SK-N-SH (cell line): ENCODE results near the gene PARVA. TPM values are rescaled to one million over a fixed set of nuclear protein-coding genes. Genes with fewer than 3 reads are reported as not detected.

ENCODE experiments used
- CHD2 ChIP-seq: fragments of 150-350 bp; IDR thresholded peaks from 2 replicates; pipeline ENCODE4 v1.6.1; 2018; ENCODE audit warnings: low read length; ENCODE audit not compliant: partially characterized antibody
- ELF1 ChIP-seq: IDR thresholded peaks from 2 replicates; pipeline ENCODE4 v1.4.0; 2012
- EP300 ChIP-seq, 2 experiments: IDR thresholded peaks; 2 replicates each; pipeline versions ENCODE4 v1.4.0 to v1.6.1; 2012; ENCODE audit warnings: borderline replicate concordance in 1 of 2, low read depth in 1 of 2, low read length in 1 of 2
- EZH2phosphoT487 ChIP-seq: fragments of 200-600 bp; sonication (generic); IDR thresholded peaks from 2 replicates; pipeline ENCODE4 v1.6.1; 2017; ENCODE audit warnings: low read depth, mixed run types, mild to moderate bottlenecking, antibody characterized with exemption, moderate library complexity, borderline replicate concordance
- FOSL2 ChIP-seq: IDR thresholded peaks from 2 replicates; pipeline ENCODE4 v1.4.0; 2012; ENCODE audit warnings: low read depth, mild to moderate bottlenecking, moderate library complexity, borderline replicate concordance
- FOXJ3 ChIP-seq: sonication (generic); formaldehyde crosslinking; IDR thresholded peaks from 2 replicates; pipeline ENCODE4 v1.5.1; 2020; ENCODE audit warnings: mild to moderate bottlenecking, missing genetic modification reagents
- GABPA ChIP-seq: IDR thresholded peaks from 2 replicates; pipeline ENCODE4 v1.4.0; 2012; ENCODE audit warnings: low read depth, mild to moderate bottlenecking
- MEF2A ChIP-seq: IDR thresholded peaks from 2 replicates; pipeline ENCODE4 v1.4.0; 2012; ENCODE audit warnings: low read depth, borderline replicate concordance
- NFIC ChIP-seq: IDR thresholded peaks from 2 replicates; pipeline ENCODE4 v1.4.0; 2012; ENCODE audit warnings: borderline replicate concordance
- PBX3 ChIP-seq: IDR thresholded peaks from 2 replicates; pipeline ENCODE4; 2012
- POLR2AphosphoS5 ChIP-seq: IDR thresholded peaks from 2 replicates; pipeline ENCODE4 v1.6.1; 2012; ENCODE audit warnings: low read depth, low read length
- RCOR1 ChIP-seq: fragments of 150-350 bp; IDR thresholded peaks from 2 replicates; pipeline ENCODE4 v1.6.1; 2017; ENCODE audit warnings: antibody characterized with exemption, low read length
- SIN3A ChIP-seq: IDR thresholded peaks from 2 replicates; pipeline ENCODE4 v1.6.1; 2012; ENCODE audit warnings: low read depth, mild to moderate bottlenecking, low read length, moderate library complexity, borderline replicate concordance
- SMC3 ChIP-seq: IDR thresholded peaks from 2 replicates; pipeline ENCODE4 v1.6.1; 2012; ENCODE audit warnings: low read depth, low read length, improper control_type of control experiment
- TAF1 ChIP-seq: IDR thresholded peaks from 2 replicates; pipeline ENCODE4 v1.6.1; 2012; ENCODE audit warnings: low read depth, mild to moderate bottlenecking, low read length, moderate library complexity, borderline replicate concordance
- TCF12 ChIP-seq: IDR thresholded peaks from 2 replicates; pipeline ENCODE4 v1.4.0; 2012
- TEAD4 ChIP-seq: IDR thresholded peaks from 2 replicates; pipeline ENCODE4 v1.4.0; 2012; ENCODE audit warnings: mild to moderate bottlenecking, borderline replicate concordance; ENCODE audit not compliant: insufficient read depth
- YY1 ChIP-seq: IDR thresholded peaks from 2 replicates; pipeline ENCODE4 v1.4.0; 2012; ENCODE audit warnings: low read depth, mild to moderate bottlenecking
- ZBTB33 ChIP-seq: IDR thresholded peaks from 2 replicates; pipeline ENCODE4 v1.4.0; 2012; ENCODE audit warnings: low read depth, borderline replicate concordance
- polyA plus RNA-seq, 3 experiments: library from polyadenylated mRNA; depleted of rRNA; stranded (reverse); fragments of >200 nt; gene quantifications; 2 replicates each; pipeline ENCODE4 v1.2.3, GENCODE V29; 2012
- TF ChIP-seq, protein P1 (sequence below): IDR thresholded peaks from 2 replicates; pipeline ENCODE4 v1.4.0; 2012; ENCODE audit warnings: low read depth, borderline replicate concordance
- TF ChIP-seq, protein P2 (sequence below): IDR thresholded peaks from 2 replicates; pipeline ENCODE4 v1.6.1; 2012; ENCODE audit warnings: mild to moderate bottlenecking, low read depth, low read length, moderate library complexity

PARVA gene
- polyA plus RNA-seq, 1 of the 3 experiments (the other 2 are of a cell fraction) = 27.6 TPM

GRCh38 chr11:12433571-12434324 is 56.4 kb downstream of the PARVA start (continued):
- TF ChIP-seq PBX3 = peak; percentile 49; the same call in 1 of the 2 replicates
- TF ChIP-seq, protein P1, sequence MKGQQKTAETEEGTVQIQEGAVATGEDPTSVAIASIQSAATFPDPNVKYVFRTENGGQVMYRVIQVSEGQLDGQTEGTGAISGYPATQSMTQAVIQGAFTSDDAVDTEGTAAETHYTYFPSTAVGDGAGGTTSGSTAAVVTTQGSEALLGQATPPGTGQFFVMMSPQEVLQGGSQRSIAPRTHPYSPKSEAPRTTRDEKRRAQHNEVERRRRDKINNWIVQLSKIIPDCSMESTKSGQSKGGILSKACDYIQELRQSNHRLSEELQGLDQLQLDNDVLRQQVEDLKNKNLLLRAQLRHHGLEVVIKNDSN = no peak
- no peak for TF ChIP-seq TEAD4
- no peak for TF ChIP-seq YY1
- no peak for TF ChIP-seq CHD2
- no peak for TF ChIP-seq ZBTB33
- peak; percentile 30; the same call in 1 of the 2 replicates for TF ChIP-seq RCOR1
- TF ChIP-seq ELF1 = no peak
- TF ChIP-seq, protein P2, sequence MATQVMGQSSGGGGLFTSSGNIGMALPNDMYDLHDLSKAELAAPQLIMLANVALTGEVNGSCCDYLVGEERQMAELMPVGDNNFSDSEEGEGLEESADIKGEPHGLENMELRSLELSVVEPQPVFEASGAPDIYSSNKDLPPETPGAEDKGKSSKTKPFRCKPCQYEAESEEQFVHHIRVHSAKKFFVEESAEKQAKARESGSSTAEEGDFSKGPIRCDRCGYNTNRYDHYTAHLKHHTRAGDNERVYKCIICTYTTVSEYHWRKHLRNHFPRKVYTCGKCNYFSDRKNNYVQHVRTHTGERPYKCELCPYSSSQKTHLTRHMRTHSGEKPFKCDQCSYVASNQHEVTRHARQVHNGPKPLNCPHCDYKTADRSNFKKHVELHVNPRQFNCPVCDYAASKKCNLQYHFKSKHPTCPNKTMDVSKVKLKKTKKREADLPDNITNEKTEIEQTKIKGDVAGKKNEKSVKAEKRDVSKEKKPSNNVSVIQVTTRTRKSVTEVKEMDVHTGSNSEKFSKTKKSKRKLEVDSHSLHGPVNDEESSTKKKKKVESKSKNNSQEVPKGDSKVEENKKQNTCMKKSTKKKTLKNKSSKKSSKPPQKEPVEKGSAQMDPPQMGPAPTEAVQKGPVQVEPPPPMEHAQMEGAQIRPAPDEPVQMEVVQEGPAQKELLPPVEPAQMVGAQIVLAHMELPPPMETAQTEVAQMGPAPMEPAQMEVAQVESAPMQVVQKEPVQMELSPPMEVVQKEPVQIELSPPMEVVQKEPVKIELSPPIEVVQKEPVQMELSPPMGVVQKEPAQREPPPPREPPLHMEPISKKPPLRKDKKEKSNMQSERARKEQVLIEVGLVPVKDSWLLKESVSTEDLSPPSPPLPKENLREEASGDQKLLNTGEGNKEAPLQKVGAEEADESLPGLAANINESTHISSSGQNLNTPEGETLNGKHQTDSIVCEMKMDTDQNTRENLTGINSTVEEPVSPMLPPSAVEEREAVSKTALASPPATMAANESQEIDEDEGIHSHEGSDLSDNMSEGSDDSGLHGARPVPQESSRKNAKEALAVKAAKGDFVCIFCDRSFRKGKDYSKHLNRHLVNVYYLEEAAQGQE = no peak
- TF ChIP-seq NFIC = peak; percentile 14; the same call in 1 of the 2 replicates
- TF ChIP-seq SIN3A = no peak
- TF ChIP-seq EP300 (IDR thresholded peaks at IDR 0.05; ENCODE audit: borderline replicate concordance in 1 of 2, low read depth in 1 of 2, low read length in 1 of 2) = peak; percentile 55 to 65; a peak in 3 of 4 replicates
- TF ChIP-seq SMC3 = no peak
- TF ChIP-seq POLR2AphosphoS5 = peak; percentile 54; the same call in 1 of the 2 replicates
- peak; percentile 6; the same call in 1 of the 2 replicates for TF ChIP-seq TAF1
- TF ChIP-seq FOSL2 = no peak
- TF ChIP-seq GABPA = no peak
- TF ChIP-seq EZH2phosphoT487 = no peak
- peak; percentile 93 for TF ChIP-seq TCF12
- TF ChIP-seq FOXJ3 = no peak; the same call in 1 of the 2 replicates
- no peak for TF ChIP-seq MEF2A
- TF ChIP-seq, all 33 proteins: peak for 11
